WTC11 (cell line): Measurements from ENCODE around the gene MBIP. TPM values are rescaled to one million over a fixed set of nuclear protein-coding genes. Genes with fewer than 3 reads are reported as not detected.

Source experiments
- ATAC-seq: fragments of 200-7000 bp; cut with Tn5 transposase; 2 replicates; pipeline ENCODE4 v1.10.0; 2021; ENCODE audit warnings: mild to moderate bottlenecking, moderate library complexity
- CTCF ChIA-PET: fragments of 300-600 bp; sonication (Branson Sonifier 250); formaldehyde crosslinking; loops from one replicate; lab custom pipeline; 2021; ENCODE audit warnings: antibody characterized with exemption; lab: Charles Lee
- POLR2A ChIA-PET: fragments of 350-600 bp; sonication (Branson Sonifier 250); formaldehyde crosslinking; loops from one replicate; lab custom pipeline; 2021; ENCODE audit warnings: antibody characterized with exemption; lab: Charles Lee
- DNase-seq: peaks from one replicate; pipeline ENCODE4 v3.0.0; 2021; ENCODE audit warnings: low spot score
- H3K27ac Mint-ChIP-seq: 2 replicates; pipeline ENCODE4 v1.8.0; 2021; ENCODE audit warnings: mixed read lengths
- H3K27me3 Mint-ChIP-seq: 2 replicates; pipeline ENCODE4 v1.8.0; 2021; ENCODE audit warnings: low read depth, mild to moderate bottlenecking, moderate library complexity, mixed read lengths
- H3K36me3 Mint-ChIP-seq: 2 replicates; pipeline ENCODE4 v1.8.0; 2021; ENCODE audit warnings: mixed read lengths
- H3K4me1 Mint-ChIP-seq: 2 replicates; pipeline ENCODE4 v1.8.0; 2022; ENCODE audit warnings: mixed read lengths
- H3K4me3 Mint-ChIP-seq: 2 replicates; pipeline ENCODE4 v1.8.0; 2021; ENCODE audit warnings: mild to moderate bottlenecking, moderate library complexity, mixed read lengths
- H3K9me3 Mint-ChIP-seq: 2 replicates; pipeline ENCODE4 v1.8.0; 2021; ENCODE audit warnings: mixed read lengths
- E2F5 ChIP-seq: sonication (generic); formaldehyde crosslinking; IDR thresholded peaks from 2 replicates; pipeline ENCODE4 v1.8.1; 2022; ENCODE audit warnings: mild to moderate bottlenecking, moderate library complexity, missing genetic modification reagents
- FOXP1 ChIP-seq: sonication (generic); formaldehyde crosslinking; IDR thresholded peaks from 2 replicates; pipeline ENCODE4 v1.8.0; 2022; ENCODE audit warnings: missing genetic modification reagents, mild to moderate bottlenecking, moderate library complexity, borderline replicate concordance
- GABPB1 ChIP-seq: sonication (generic); formaldehyde crosslinking; IDR thresholded peaks from 2 replicates; pipeline ENCODE4 v1.8.1; 2023; ENCODE audit warnings: mild to moderate bottlenecking, missing genetic modification reagents
- GTF2I ChIP-seq: fragments of 250-450 bp; sonication (Bioruptor Pico); conservative IDR thresholded peaks from 2 replicates; pipeline ENCODE4 v1.4.0; 2021; ENCODE audit warnings: mild to moderate bottlenecking
- IRF2 ChIP-seq: sonication (generic); formaldehyde crosslinking; IDR thresholded peaks from 2 replicates; pipeline ENCODE4 v1.8.0; 2022; ENCODE audit warnings: low read depth, missing genetic modification reagents, borderline replicate concordance
- MXD4 ChIP-seq: fragments of 250-450 bp; sonication (Bioruptor Pico); IDR thresholded peaks from 2 replicates; pipeline ENCODE4 v1.8.0; 2021; ENCODE audit warnings: mild to moderate bottlenecking, moderate library complexity, borderline replicate concordance
- PRDM15 ChIP-seq: sonication (generic); formaldehyde crosslinking; IDR thresholded peaks from 2 replicates; pipeline ENCODE4 v1.8.0; 2022; ENCODE audit warnings: missing genetic modification reagents
- SMAD3 ChIP-seq: sonication (generic); formaldehyde crosslinking; IDR thresholded peaks from 2 replicates; pipeline ENCODE4 v1.8.0; 2022; ENCODE audit warnings: missing genetic modification reagents, mild to moderate bottlenecking, borderline replicate concordance
- STAT6 ChIP-seq: sonication (generic); formaldehyde crosslinking; conservative IDR thresholded peaks from 2 replicates; pipeline ENCODE4 v1.8.1; 2023; ENCODE audit warnings: mild to moderate bottlenecking, low read depth, missing genetic modification reagents, moderate library complexity
- ZNF671 ChIP-seq: fragments of 250-450 bp; sonication (Bioruptor Pico); IDR thresholded peaks from 2 replicates; pipeline ENCODE4 v1.8.0; 2021; ENCODE audit warnings: mild to moderate bottlenecking
- total RNA-seq: library from RNA; stranded (reverse); gene quantifications from 3 replicates; pipeline ENCODE4 v1.2.3, GENCODE V29; 2021
- TF ChIP-seq, protein P1 (sequence below): sonication (generic); formaldehyde crosslinking; IDR thresholded peaks from 2 replicates; pipeline ENCODE4 v1.8.0; 2023; ENCODE audit warnings: mild to moderate bottlenecking, missing genetic modification reagents
- TF ChIP-seq, protein P2 (sequence below): sonication (generic); formaldehyde crosslinking; IDR thresholded peaks from 2 replicates; pipeline ENCODE4 v1.8.1; 2023; ENCODE audit warnings: mild to moderate bottlenecking, missing genetic modification reagents, moderate library complexity
- TF ChIP-seq, protein P3 (sequence below): sonication (generic); formaldehyde crosslinking; IDR thresholded peaks from 2 replicates; pipeline ENCODE4 v1.8.0; 2022; ENCODE audit warnings: mild to moderate bottlenecking, missing genetic modification reagents

The MBIP gene
- total RNA-seq, 1 experiment from 2014 or later, result 18.4 TPM

DNA sequence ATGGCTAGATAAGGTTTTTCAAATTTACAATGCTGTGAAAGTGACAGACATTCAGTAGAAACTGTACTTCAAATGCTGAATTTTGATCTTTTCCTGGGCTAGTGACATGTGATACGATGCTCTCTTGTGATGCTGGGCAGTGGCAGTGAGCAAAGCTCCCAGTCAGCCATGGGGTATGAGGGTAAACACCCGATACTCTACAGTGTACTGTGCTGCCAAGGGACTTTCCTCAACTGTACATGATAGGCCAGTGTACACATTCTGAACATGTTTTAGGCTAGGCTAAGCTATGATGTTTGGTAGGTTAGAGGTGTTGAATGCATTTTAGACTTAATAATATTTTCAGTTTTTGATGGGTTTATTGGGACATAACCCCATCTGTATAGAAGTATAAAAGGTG lies 17.6 kb downstream of the MBIP start (continued):
- no peak for TF ChIP-seq STAT6 (CRISPR knock-in tag)
- TF ChIP-seq, protein P1, sequence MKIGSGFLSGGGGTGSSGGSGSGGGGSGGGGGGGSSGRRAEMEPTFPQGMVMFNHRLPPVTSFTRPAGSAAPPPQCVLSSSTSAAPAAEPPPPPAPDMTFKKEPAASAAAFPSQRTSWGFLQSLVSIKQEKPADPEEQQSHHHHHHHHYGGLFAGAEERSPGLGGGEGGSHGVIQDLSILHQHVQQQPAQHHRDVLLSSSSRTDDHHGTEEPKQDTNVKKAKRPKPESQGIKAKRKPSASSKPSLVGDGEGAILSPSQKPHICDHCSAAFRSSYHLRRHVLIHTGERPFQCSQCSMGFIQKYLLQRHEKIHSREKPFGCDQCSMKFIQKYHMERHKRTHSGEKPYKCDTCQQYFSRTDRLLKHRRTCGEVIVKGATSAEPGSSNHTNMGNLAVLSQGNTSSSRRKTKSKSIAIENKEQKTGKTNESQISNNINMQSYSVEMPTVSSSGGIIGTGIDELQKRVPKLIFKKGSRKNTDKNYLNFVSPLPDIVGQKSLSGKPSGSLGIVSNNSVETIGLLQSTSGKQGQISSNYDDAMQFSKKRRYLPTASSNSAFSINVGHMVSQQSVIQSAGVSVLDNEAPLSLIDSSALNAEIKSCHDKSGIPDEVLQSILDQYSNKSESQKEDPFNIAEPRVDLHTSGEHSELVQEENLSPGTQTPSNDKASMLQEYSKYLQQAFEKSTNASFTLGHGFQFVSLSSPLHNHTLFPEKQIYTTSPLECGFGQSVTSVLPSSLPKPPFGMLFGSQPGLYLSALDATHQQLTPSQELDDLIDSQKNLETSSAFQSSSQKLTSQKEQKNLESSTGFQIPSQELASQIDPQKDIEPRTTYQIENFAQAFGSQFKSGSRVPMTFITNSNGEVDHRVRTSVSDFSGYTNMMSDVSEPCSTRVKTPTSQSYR (CRISPR knock-in tag), result no peak

- POLR2A ChIA-PET, result no interaction called here
- Mint-ChIP-seq H3K27ac (no peak overlapping the region), H3K36me3 (peaks cover 41% of the 10 kb centered on the region), H3K27me3 (no peaks in the 10 kb centered on the region), H3K9me3 (no peaks in the 10 kb centered on the region), H3K4me1 (peaks cover 4% of the 10 kb centered on the region), H3K4me3 (no peak overlapping the region)
- ATAC-seq (no peak), DNase-seq (no peak)
- TF ChIP-seq ZNF671, result no peak
- TF ChIP-seq, protein P2, sequence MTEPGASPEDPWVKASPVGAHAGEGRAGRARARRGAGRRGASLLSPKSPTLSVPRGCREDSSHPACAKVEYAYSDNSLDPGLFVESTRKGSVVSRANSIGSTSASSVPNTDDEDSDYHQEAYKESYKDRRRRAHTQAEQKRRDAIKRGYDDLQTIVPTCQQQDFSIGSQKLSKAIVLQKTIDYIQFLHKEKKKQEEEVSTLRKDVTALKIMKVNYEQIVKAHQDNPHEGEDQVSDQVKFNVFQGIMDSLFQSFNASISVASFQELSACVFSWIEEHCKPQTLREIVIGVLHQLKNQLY (CRISPR knock-in tag), result no peak
- no peak for TF ChIP-seq MXD4 (CRISPR knock-in tag)
- TF ChIP-seq GABPB1, result peak; percentile 12; the same call in 1 of the 2 replicates
- TF ChIP-seq PRDM15 (CRISPR knock-in tag), result no peak
- TF ChIP-seq GTF2I (CRISPR knock-in tag), result no peak
- CTCF ChIA-PET, result no interaction called here
Observed at GRCh38 chr14:36301159-36301558, 19.3 kb downstream of the MBIP start.

- H3K27ac Mint-ChIP-seq, result no peak overlapping the region
- no peaks in the 10 kb centered on the region for H3K27me3 Mint-ChIP-seq
- peaks cover 12% of the 10 kb centered on the region for H3K4me1 Mint-ChIP-seq
- CTCF ChIA-PET, result no interaction called here
- H3K36me3 Mint-ChIP-seq, result peaks cover 35% of the 10 kb centered on the region
- H3K4me3 Mint-ChIP-seq, result no peak overlapping the region
- no peaks in the 10 kb centered on the region for H3K9me3 Mint-ChIP-seq
- TF ChIP-seq E2F5 (no peak), IRF2 (CRISPR knock-in tag) (no peak), SMAD3 (CRISPR knock-in tag) (no peak), FOXP1 (CRISPR knock-in tag) (no peak)
- TF ChIP-seq, protein P3, sequence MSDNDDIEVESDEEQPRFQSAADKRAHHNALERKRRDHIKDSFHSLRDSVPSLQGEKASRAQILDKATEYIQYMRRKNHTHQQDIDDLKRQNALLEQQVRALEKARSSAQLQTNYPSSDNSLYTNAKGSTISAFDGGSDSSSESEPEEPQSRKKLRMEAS, result no peak
- POLR2A ChIA-PET, result no interaction called here
- ATAC-seq (no peak), DNase-seq (no peak)
Observed at GRCh38 chr14:36300337-36300736, 20.1 kb downstream of the MBIP start.
